Activated CD4-positive, alpha-beta T cell treated with anti-CD3 and anti-CD28 coated beads, Interleukin-10, Interleukin-2, amounts not matched to agents 100 ng/mL and 50 ng/mL, durations not matched to agents 16 hours and 8 hours (primary cell): ENCODE results near the gene PRR18.
A peak's percentile ranks its signal among the peaks of the same experiment; 100 is the strongest.

Experiments used
- DNase-seq: peaks from one replicate; pipeline ENCODE4 v3.0.0-alpha.2; 2020

Gene PRR18

GRCh38 chr6:166305562-166306117, 2.6 kb downstream of the PRR18 start:
- DNase-seq = no peak

- DNase-seq = no peak
Observed at GRCh38 chr6:166304106-166304505, 4.1 kb downstream of the PRR18 start.

- no peak for DNase-seq
Observed at GRCh38 chr6:166301611-166302529, 6.3 kb downstream of the PRR18 start.

GRCh38 chr6:166300357-166300987, 7.7 kb downstream of the PRR18 start:
- no peak for DNase-seq

- no peak for DNase-seq
Observed at GRCh38 chr6:166297606-166298005, 10.6 kb downstream of the PRR18 start.

- no peak for DNase-seq
Observed at GRCh38 chr6:166296035-166296883, 11.9 kb downstream of the PRR18 start.

GRCh38 chr6:166293731-166294584, 14.2 kb downstream of the PRR18 start:
- DNase-seq = no peak

- no peak for DNase-seq
Observed at GRCh38 chr6:166289207-166290060, 18.8 kb downstream of the PRR18 start.

- DNase-seq = no peak
Observed at GRCh38 chr6:166286839-166287271, 21.3 kb downstream of the PRR18 start.

GRCh38 chr6:166285233-166285632, 23.0 kb downstream of the PRR18 start:
- DNase-seq = no peak

GRCh38 chr6:166284640-166285039, 23.6 kb downstream of the PRR18 start:
- DNase-seq = no peak

GRCh38 chr6:166282394-166283032, 25.7 kb downstream of the PRR18 start:
- DNase-seq = no peak

- DNase-seq = no peak
Observed at GRCh38 chr6:166281104-166281503, 27.1 kb downstream of the PRR18 start.

GRCh38 chr6:166279393-166279679, 28.9 kb downstream of the PRR18 start:
- DNase-seq = no peak

- DNase-seq = no peak
Observed at GRCh38 chr6:166278579-166279392, 29.4 kb downstream of the PRR18 start.

GRCh38 chr6:166277892-166278578, 30.2 kb downstream of the PRR18 start:
- DNase-seq = no peak

GRCh38 chr6:166277018-166277417, 31.2 kb downstream of the PRR18 start:
- no peak for DNase-seq

- DNase-seq = peak; percentile 77
Observed at GRCh38 chr6:166275714-166276166, 32.5 kb downstream of the PRR18 start.
